ENCODE measurements around the gene FIGNL2. TPM values are rescaled to one million over a fixed set of nuclear protein-coding genes. Genes with fewer than 3 reads are reported as not detected.
A peak's percentile ranks its signal among the peaks of the same experiment; 100 is the strongest.

FIGNL2 gene
- total and polyA plus RNA-seq, 9 of the 15 experiments (the other 6 are each of a cell fraction or from before 2014, with no cell fraction given) = 0.01 TPM; not detected in 8

- no peak for TF ChIP-seq PATZ1 (CRISPR knock-in tag; IDR thresholded peaks at IDR 0.05; ENCODE audit: borderline replicate concordance)
- no peak for TF ChIP-seq KAT8 (IDR thresholded peaks at IDR 0.05; ENCODE audit: low read depth)
- no peak for TF ChIP-seq STAT5A (IDR thresholded peaks at IDR 0.05; ENCODE audit: borderline replicate concordance, low read length)
- TF ChIP-seq PRPF4 (IDR thresholded peaks at IDR 0.05; ENCODE audit: insufficient read depth, low read depth, low read length, poor library complexity, severe bottlenecking) = no peak
- TF ChIP-seq GTF2E2 (tag; IDR thresholded peaks at IDR 0.05) = no peak
- no peak for TF ChIP-seq BMI1 (IDR thresholded peaks at IDR 0.05; ENCODE audit: low read length)
- TF ChIP-seq PBX2 (CRISPR knock-in tag; IDR thresholded peaks at IDR 0.05; ENCODE audit: low read depth) = no peak
- TF ChIP-seq PBX2 (tag; conservative IDR thresholded peaks at IDR 0.05; ENCODE audit: low read depth) = peak; percentile 91
- no peak for TF ChIP-seq ZNF384 (IDR thresholded peaks at IDR 0.05; ENCODE audit: low read depth, low read length)
- TF ChIP-seq ARNT (IDR thresholded peaks at IDR 0.05) = no peak
- TF ChIP-seq ZNF79 (CRISPR knock-in tag; IDR thresholded peaks at IDR 0.05; ENCODE audit: low read depth) = no peak
- no peak for TF ChIP-seq MCM7 (IDR thresholded peaks at IDR 0.05)
- no peak for TF ChIP-seq RBM25 (IDR thresholded peaks at IDR 0.05; ENCODE audit: low read depth, low read length, severe bottlenecking)
- no peak for TF ChIP-seq FOXM1 (IDR thresholded peaks at IDR 0.05; ENCODE audit: low read depth)
- no peak for TF ChIP-seq FOXM1 (CRISPR knock-in tag; IDR thresholded peaks at IDR 0.05; ENCODE audit: low read depth)
- no peak for TF ChIP-seq IRF1 (CRISPR knock-in tag; IDR thresholded peaks at IDR 0.05; ENCODE audit: borderline replicate concordance)
- TF ChIP-seq FOSL1 (tag; conservative IDR thresholded peaks at IDR 0.05) = peak; percentile 42
- TF ChIP-seq TAF1 (IDR thresholded peaks at IDR 0.05; ENCODE audit: control insufficient read depth, extremely low read depth, insufficient read depth, low read length, severe bottlenecking) = no peak
- TF ChIP-seq ZNF586 (CRISPR knock-in tag; conservative IDR thresholded peaks at IDR 0.05) = no peak
- TF ChIP-seq JUND (IDR thresholded peaks at IDR 0.05; ENCODE audit: borderline replicate concordance, low read depth, low read length) = peak; percentile 15; the same call in 1 of the 2 replicates
- TF ChIP-seq JUND (tag; IDR thresholded peaks at IDR 0.05; ENCODE audit: borderline replicate concordance, low read depth, low read length) = peak; percentile 19; the same call in 1 of the 3 replicates
- TF ChIP-seq PRMT5 (CRISPR knock-in tag; IDR thresholded peaks at IDR 0.05) = no peak
- no peak for TF ChIP-seq RBM39 (optimal IDR thresholded peaks at IDR 0.05; ENCODE audit: low read depth, low read length)
- TF ChIP-seq ZC3H11A (IDR thresholded peaks at IDR 0.05; ENCODE audit: low read depth, low read length) = no peak
- TF ChIP-seq KLF10 (CRISPR knock-in tag; IDR thresholded peaks at IDR 0.05) = no peak
Observed at GRCh38 chr12:51871918-51872688, 23.6 kb upstream of the FIGNL2 start (continued).

All from K562 (cell line).